NCI-H146 treated with DMSO at 0.1 percent for 48 hours (cell line): ENCODE measurements around the gene LAMA2.

Experiments used
- DNase-seq: peaks from one replicate; lab custom pipeline; 2025; ENCODE audit not compliant: unreplicated experiment; lab: John Stamatoyannopoulos, UW

Gene LAMA2

GRCh38 chr6:129289442-129289841 lies 406.5 kb downstream of the LAMA2 start:
- DNase-seq, result no peak

GRCh38 chr6:129292836-129293235 lies 409.9 kb downstream of the LAMA2 start:
- no peak for DNase-seq

GRCh38 chr6:129297592-129297991 lies 414.7 kb downstream of the LAMA2 start:
- DNase-seq, result no peak

- DNase-seq, result no peak
Measured at GRCh38 chr6:129302671-129303070, 419.7 kb downstream of the LAMA2 start.

GRCh38 chr6:129306826-129307225 lies 423.9 kb downstream of the LAMA2 start:
- no peak for DNase-seq

GRCh38 chr6:129307845-129308244 lies 424.9 kb downstream of the LAMA2 start:
- DNase-seq, result no peak

- DNase-seq, result no peak
Measured at GRCh38 chr6:129309154-129309553, 426.2 kb downstream of the LAMA2 start.

GRCh38 chr6:129312880-129313279 lies 429.9 kb downstream of the LAMA2 start:
- DNase-seq, result peak; percentile 22

- no peak for DNase-seq
Measured at GRCh38 chr6:129314575-129314974, 431.6 kb downstream of the LAMA2 start.

GRCh38 chr6:129317931-129318820 lies 435.2 kb downstream of the LAMA2 start:
- peak; percentile 18 for DNase-seq

- no peak for DNase-seq
Measured at GRCh38 chr6:129320892-129321291, 438.0 kb downstream of the LAMA2 start.

GRCh38 chr6:129321303-129321702 lies 438.4 kb downstream of the LAMA2 start:
- DNase-seq, result no peak

GRCh38 chr6:129324345-129324744 lies 441.4 kb downstream of the LAMA2 start:
- DNase-seq, result no peak

- DNase-seq, result peak; percentile 85
Measured at GRCh38 chr6:129329678-129330077, 446.7 kb downstream of the LAMA2 start.

- DNase-seq, result no peak
Measured at GRCh38 chr6:129331450-129332138, 448.7 kb downstream of the LAMA2 start.

- DNase-seq, result no peak
Measured at GRCh38 chr6:129335792-129336191, 452.9 kb downstream of the LAMA2 start.

- DNase-seq, result no peak
Measured at GRCh38 chr6:129338683-129339082, 455.7 kb downstream of the LAMA2 start.

- DNase-seq, result no peak
Measured at GRCh38 chr6:129340983-129341382, 458.0 kb downstream of the LAMA2 start.

- DNase-seq, result no peak
Measured at GRCh38 chr6:129342243-129342642, 459.3 kb downstream of the LAMA2 start.

GRCh38 chr6:129342796-129343195 lies 459.9 kb downstream of the LAMA2 start:
- no peak for DNase-seq

- no peak for DNase-seq
Measured at GRCh38 chr6:129344379-129344778, 461.4 kb downstream of the LAMA2 start.

GRCh38 chr6:129345890-129346289 lies 463.0 kb downstream of the LAMA2 start:
- DNase-seq, result no peak
